CD4-positive, alpha-beta T cell (primary cell): ENCODE results near the gene ZFP36L2. TPM values are rescaled to one million over a fixed set of nuclear protein-coding genes. Genes with fewer than 3 reads are reported as not detected.

Experiments used
- ATAC-seq: fragments of 200-7000 bp; cut with Tn5 transposase; one replicate; pipeline ENCODE4 v1.10.0; 2022; ENCODE audit warnings: mild to moderate bottlenecking; ENCODE audit not compliant: poor library complexity
- CTCF ChIA-PET: fragments of 350-600 bp; sonication (Branson Sonifier 250); formaldehyde crosslinking; loops from one replicate; lab custom pipeline; 2021; ENCODE audit warnings: antibody characterized with exemption, inconsistent platforms; lab: Charles Lee
- POLR2A ChIA-PET: fragments of 350-600 bp; sonication (Branson Sonifier 250); formaldehyde crosslinking; loops from one replicate; lab custom pipeline; 2021; ENCODE audit warnings: antibody characterized with exemption, inconsistent platforms; lab: Charles Lee
- DNase-seq, 14 experiments: peaks; one replicate each; pipeline ENCODE4 v3.0.0-alpha.2; 2013 to 2020; ENCODE audit warnings: mixed read lengths in 2 of 14
- H3K27ac ChIP-seq, 2 donors: one replicate each; pipeline versions ENCODE4 v1.5.1 to v1.7.0; 2013; ENCODE audit warnings: low read length in 2 of 2, low read depth in 1 of 2, mild to moderate bottlenecking in 1 of 2
- H3K27me3 ChIP-seq, 2 experiments: 1 replicate in 1 of 2; 2 replicates in 1 of 2; pipeline versions ENCODE4 v1.6.1 to v1.7.0; 2013; ENCODE audit warnings: low read length in 2 of 2, control low read depth in 1 of 2, mild to moderate bottlenecking in 1 of 2, moderate library complexity in 1 of 2; ENCODE audit not compliant: insufficient read depth in 2 of 2, control insufficient read depth in 1 of 2
- H3K36me3 ChIP-seq: one replicate; pipeline ENCODE4 v1.6.1; 2013; ENCODE audit warnings: low read length, control low read depth; ENCODE audit not compliant: insufficient read depth
- H3K4me1 ChIP-seq: one replicate; pipeline ENCODE4 v1.6.1; 2013; ENCODE audit warnings: low read length, control low read depth; ENCODE audit not compliant: insufficient read depth
- H3K4me3 ChIP-seq: one replicate; pipeline ENCODE4 v1.5.1; 2013; ENCODE audit warnings: mild to moderate bottlenecking, low read length, moderate library complexity
- H3K9me3 ChIP-seq, 2 experiments: 1 replicate in 1 of 2; 2 replicates in 1 of 2; pipeline versions ENCODE4 v1.6.1 to v1.7.0; 2013; ENCODE audit warnings: low read length in 2 of 2, mild to moderate bottlenecking in 2 of 2, control low read depth in 1 of 2, moderate library complexity in 1 of 2; ENCODE audit not compliant: control insufficient read depth in 1 of 2, insufficient read depth in 1 of 2
- H3K27ac Mint-ChIP-seq: one replicate; pipeline ENCODE4 v1.8.0; 2020; ENCODE audit warnings: mixed read lengths
- H3K27me3 Mint-ChIP-seq: one replicate; pipeline ENCODE4 v1.8.0; 2021; ENCODE audit warnings: mixed read lengths
- H3K36me3 Mint-ChIP-seq: one replicate; pipeline ENCODE4 v1.8.0; 2021; ENCODE audit warnings: low read depth, mixed read lengths
- H3K4me1 Mint-ChIP-seq: one replicate; pipeline ENCODE4 v1.8.0; 2021; ENCODE audit warnings: low read depth, mixed read lengths
- H3K4me3 Mint-ChIP-seq: one replicate; pipeline ENCODE4 v1.8.0; 2020; ENCODE audit warnings: mild to moderate bottlenecking, mixed read lengths
- H3K9me3 Mint-ChIP-seq: one replicate; pipeline ENCODE4 v1.8.0; 2020; ENCODE audit warnings: mixed read lengths
- intact Hi-C, 2 experiments: fragments of 100-400 bp; cut with DNase I in 1 of 2; cut with micrococcal nuclease in 1 of 2; formaldehyde crosslinking; loops; one replicate each; pipeline versions ENCODE4 v1.15.1 to v1.9.0; 2023 to 2025; cut with DNase I, micrococcal nuclease
- total RNA-seq, 174 experiments: library from RNA in 2 of 174; stranded (reverse) in 2 of 174; gene quantifications; one replicate each; pipeline ENCODE4 v1.2.3 and lab custom pipeline; 2021 to 2026
- TF ChIP-seq, protein P1 (sequence below): fragments of 200-600 bp; IDR thresholded peaks from one replicate; pipeline ENCODE4 v1.8.0; 2022; ENCODE audit warnings: antibody characterized with exemption, mild to moderate bottlenecking

Gene ZFP36L2
- total RNA-seq, 2 experiments from 2014 or later, result 1,602 to 1,631 TPM

- H3K27ac ChIP-seq, result no peak overlapping the region
- CTCF ChIA-PET, result interaction anchor here (0.7 kb wide), 1 partner anchor 10 kb away, joined by 3 read pairs; no protein-coding TSS in a partner anchor
- H3K36me3 Mint-ChIP-seq, result no peaks in the 10 kb centered on the region
- H3K27ac Mint-ChIP-seq, result peak overlapping the region; percentile 81
- H3K36me3 ChIP-seq, result no peaks in the 10 kb centered on the region
- H3K27me3 Mint-ChIP-seq, result no peaks in the 10 kb centered on the region
- peaks cover 74% of the 10 kb centered on the region for H3K4me1 ChIP-seq
- no peak overlapping the region for H3K4me3 ChIP-seq
- H3K27me3 ChIP-seq, result no peaks in the 10 kb centered on the region
- H3K4me3 Mint-ChIP-seq, result no peak overlapping the region
- no peak for ATAC-seq
- TF ChIP-seq, protein P1, sequence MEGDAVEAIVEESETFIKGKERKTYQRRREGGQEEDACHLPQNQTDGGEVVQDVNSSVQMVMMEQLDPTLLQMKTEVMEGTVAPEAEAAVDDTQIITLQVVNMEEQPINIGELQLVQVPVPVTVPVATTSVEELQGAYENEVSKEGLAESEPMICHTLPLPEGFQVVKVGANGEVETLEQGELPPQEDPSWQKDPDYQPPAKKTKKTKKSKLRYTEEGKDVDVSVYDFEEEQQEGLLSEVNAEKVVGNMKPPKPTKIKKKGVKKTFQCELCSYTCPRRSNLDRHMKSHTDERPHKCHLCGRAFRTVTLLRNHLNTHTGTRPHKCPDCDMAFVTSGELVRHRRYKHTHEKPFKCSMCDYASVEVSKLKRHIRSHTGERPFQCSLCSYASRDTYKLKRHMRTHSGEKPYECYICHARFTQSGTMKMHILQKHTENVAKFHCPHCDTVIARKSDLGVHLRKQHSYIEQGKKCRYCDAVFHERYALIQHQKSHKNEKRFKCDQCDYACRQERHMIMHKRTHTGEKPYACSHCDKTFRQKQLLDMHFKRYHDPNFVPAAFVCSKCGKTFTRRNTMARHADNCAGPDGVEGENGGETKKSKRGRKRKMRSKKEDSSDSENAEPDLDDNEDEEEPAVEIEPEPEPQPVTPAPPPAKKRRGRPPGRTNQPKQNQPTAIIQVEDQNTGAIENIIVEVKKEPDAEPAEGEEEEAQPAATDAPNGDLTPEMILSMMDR, result no peak
- peaks cover 62% of the 10 kb centered on the region for H3K4me1 Mint-ChIP-seq
- POLR2A ChIA-PET, result interaction anchor here (0.9 to 3.4 kb wide), 3 partner anchors 10 kb away, joined by 4 to 21 read pairs (median 10); no protein-coding TSS in a partner anchor
- intact Hi-C loops, result no loop called here
- H3K9me3 Mint-ChIP-seq, result no peaks in the 10 kb centered on the region
- H3K9me3 ChIP-seq, result no peaks in the 10 kb centered on the region
- peak in 1 of 14 experiments; percentile 25 for DNase-seq
These were observed 41.3 kb downstream of the ZFP36L2 start for GRCh38 chr2:43185146-43185545.

GRCh38 chr2:43184339-43184895 is 42.0 kb downstream of the ZFP36L2 start:
- Mint-ChIP-seq H3K27me3 (no peaks in the 10 kb centered on the region), H3K4me3 (peak overlapping the region; percentile 5), H3K9me3 (no peaks in the 10 kb centered on the region), H3K4me1 (peaks cover 62% of the 10 kb centered on the region), H3K27ac (peak overlapping the region; percentile 81), H3K36me3 (no peaks in the 10 kb centered on the region)
- H3K4me3 ChIP-seq, result no peak overlapping the region
- no peaks in the 10 kb centered on the region for H3K9me3 ChIP-seq
- ChIA-PET CTCF (interaction anchor here (0.7 kb wide), 1 partner anchor 10 kb away, joined by 3 read pairs; no protein-coding TSS in a partner anchor), POLR2A (interaction anchor here (0.6 to 0.9 kb wide), 2 partner anchors 11 to 244 kb away, joined by 3 to 4 read pairs; no protein-coding TSS in a partner anchor)
- no peaks in the 10 kb centered on the region for H3K36me3 ChIP-seq
- no peaks in the 10 kb centered on the region for H3K27me3 ChIP-seq
- ATAC-seq (peak; percentile 85), DNase-seq (peak in 11 of 14 experiments; percentile 22 to 75 (median 51))
- H3K27ac ChIP-seq, result no peak overlapping the region
- H3K4me1 ChIP-seq, result peaks cover 77% of the 10 kb centered on the region
- intact Hi-C loops, result no loop called here
- TF ChIP-seq, protein P1, result no peak

GRCh38 chr2:43183743-43184142 is 42.7 kb downstream of the ZFP36L2 start:
- ChIA-PET POLR2A (interaction anchor here (0.6 kb wide), 1 partner anchor 243 kb away, joined by 3 read pairs; no protein-coding TSS in a partner anchor), CTCF (no interaction called here)
- H3K4me1 ChIP-seq, result peaks cover 78% of the 10 kb centered on the region
- Mint-ChIP-seq H3K4me1 (peaks cover 63% of the 10 kb centered on the region), H3K27me3 (no peaks in the 10 kb centered on the region), H3K27ac (peak overlapping the region; percentile 81), H3K9me3 (no peaks in the 10 kb centered on the region), H3K36me3 (peaks cover under 1% of the 10 kb centered on the region), H3K4me3 (no peak overlapping the region)
- H3K27me3 ChIP-seq, result no peaks in the 10 kb centered on the region
- ATAC-seq (no peak), DNase-seq (no peak)
- intact Hi-C loops, result no loop called here
- no peaks in the 10 kb centered on the region for H3K9me3 ChIP-seq
- no peak overlapping the region for H3K27ac ChIP-seq
- H3K36me3 ChIP-seq, result no peaks in the 10 kb centered on the region
- TF ChIP-seq, protein P1, result no peak
- no peak overlapping the region for H3K4me3 ChIP-seq
